Naive B cell (primary cell): ENCODE data around the gene FSCB. TPM values are rescaled to one million over a fixed set of nuclear protein-coding genes. Genes with fewer than 3 reads are reported as not detected.
"Not testable (repeated sequence)": the region's sequence is repeated elsewhere in the genome, so short reads cannot be mapped to it uniquely, and the experiment has no call there.

Source experiments
- ATAC-seq, 2 donors: fragments of 150-1000 bp; cut with Tn5 transposase; 2 replicates each; pipeline ENCODE4 v1.10.0; 2021; ENCODE audit warnings: low read depth in 2 of 2, mild to moderate bottlenecking in 2 of 2, moderate library complexity in 2 of 2
- DNase-seq: peaks from one replicate; pipeline ENCODE4 v3.0.0; 2022
- H3K27ac Mint-ChIP-seq, 6 donors: one replicate each; pipeline ENCODE4 v1.8.0; 2020 to 2022; ENCODE audit warnings: mild to moderate bottlenecking in 6 of 6, mixed read lengths in 6 of 6, moderate library complexity in 5 of 6, inconsistent platforms in 2 of 6
- H3K27me3 Mint-ChIP-seq, 3 donors: one replicate each; pipeline ENCODE4 v1.8.0; 2021 to 2022; ENCODE audit warnings: mixed read lengths in 3 of 3, mild to moderate bottlenecking in 1 of 3
- H3K36me3 Mint-ChIP-seq, 2 donors: one replicate each; pipeline ENCODE4 v1.8.0; 2020 to 2022; ENCODE audit warnings: mixed read lengths in 2 of 2, inconsistent platforms in 1 of 2, mild to moderate bottlenecking in 1 of 2
- H3K4me1 Mint-ChIP-seq, 3 donors: one replicate each; pipeline ENCODE4 v1.8.0; 2020 to 2022; ENCODE audit warnings: mixed read lengths in 3 of 3, inconsistent platforms in 1 of 3, mild to moderate bottlenecking in 1 of 3, moderate library complexity in 1 of 3
- H3K4me3 Mint-ChIP-seq, 8 donors: one replicate each; pipeline ENCODE4 v1.8.0; 2020 to 2022; ENCODE audit warnings: mild to moderate bottlenecking in 8 of 8, mixed read lengths in 8 of 8, moderate library complexity in 8 of 8, inconsistent platforms in 2 of 8
- H3K9me3 Mint-ChIP-seq, 7 donors: one replicate each; pipeline ENCODE4 v1.8.0; 2020 to 2022; ENCODE audit warnings: mixed read lengths in 7 of 7, mild to moderate bottlenecking in 5 of 7, inconsistent platforms in 2 of 7, moderate library complexity in 1 of 7
- polyA plus RNA-seq, 6 donors: library from polyadenylated mRNA; unstranded; fragments of 300-500 nt; fragmentation: Illumina TruSeq; gene quantifications; one replicate each; pipeline ENCODE4 v1.2.3, GENCODE V29; 2021; ENCODE audit warnings: low read depth in 6 of 6

FSCB gene
- polyA plus RNA-seq = not detected

GRCh38 chr14:44507183-44507582, at the start of gene FSCB:
Gene FSCB, minus strand, starts transcription at chr14:44507283. Its CDS starts 296 bp downstream, at chr14:44506987.
- Mint-ChIP-seq H3K36me3 (no peaks in the 10 kb centered on the region), H3K9me3 (peaks cover 0 to 21% (median 7%) of the 10 kb centered on the region in 7 donors), H3K27ac (no peak within 1 kb of the TSS), H3K27me3 (no peaks in the 10 kb centered on the region), H3K4me3 (no peak within 1 kb of the TSS), H3K4me1 (no peaks in the 10 kb centered on the region)
- ATAC-seq (no peak), DNase-seq (no peak)

- ATAC-seq (no peak), DNase-seq (no peak)
- Mint-ChIP-seq H3K27me3 (no peaks in the 10 kb centered on the region), H3K4me1 (no peaks in the 10 kb centered on the region), H3K36me3 (no peaks in the 10 kb centered on the region), H3K27ac (no peak overlapping the region), H3K9me3 (peaks cover 0 to 2% (median 0%) of the 10 kb centered on the region in 7 donors), H3K4me3 (no peak overlapping the region)
These were observed 24.6 kb upstream of the FSCB start for GRCh38 chr14:44531658-44532057.

- no peak for ATAC-seq
- H3K36me3 Mint-ChIP-seq = no peaks in the 10 kb centered on the region
- H3K27me3 Mint-ChIP-seq = no peaks in the 10 kb centered on the region
- H3K4me3 Mint-ChIP-seq = no peak overlapping the region
- DNase-seq = no peak
- H3K4me1 Mint-ChIP-seq = no peaks in the 10 kb centered on the region
- peaks cover 0 to 2% (median 0%) of the 10 kb centered on the region in 7 donors for H3K9me3 Mint-ChIP-seq
- no peak overlapping the region for H3K27ac Mint-ChIP-seq
These were observed 23.4 kb upstream of the FSCB start for GRCh38 chr14:44530475-44530874.

- no peak for ATAC-seq
- no peak for DNase-seq
- Mint-ChIP-seq H3K27ac (no peak overlapping the region), H3K4me3 (no peak overlapping the region), H3K4me1 (no peaks in the 10 kb centered on the region), H3K9me3 (peaks cover 0 to 2% (median 0%) of the 10 kb centered on the region in 7 donors), H3K27me3 (no peaks in the 10 kb centered on the region), H3K36me3 (no peaks in the 10 kb centered on the region)
These were observed 21.9 kb upstream of the FSCB start for GRCh38 chr14:44529026-44529425.

GRCh38 chr14:44528180-44528579, 21.1 kb upstream of the FSCB start:
- no peaks in the 10 kb centered on the region for H3K27me3 Mint-ChIP-seq

GRCh38 chr14:44525237-44525636, 18.2 kb upstream of the FSCB start:
- H3K27ac Mint-ChIP-seq = no peak overlapping the region
- no peaks in the 10 kb centered on the region for H3K36me3 Mint-ChIP-seq
- DNase-seq (no peak), ATAC-seq (no peak)
- H3K9me3 Mint-ChIP-seq = peaks cover 0 to 7% (median 5%) of the 10 kb centered on the region in 7 donors
- no peak overlapping the region for H3K4me3 Mint-ChIP-seq
- no peaks in the 10 kb centered on the region for H3K4me1 Mint-ChIP-seq
- H3K27me3 Mint-ChIP-seq = no peaks in the 10 kb centered on the region

More at GRCh38 chr14:44528180-44528579, 21.1 kb upstream of the FSCB start:
- ATAC-seq = no peak
- Mint-ChIP-seq H3K4me3 (no peak overlapping the region), H3K9me3 (no peaks in the 10 kb centered on the region), H3K27ac (no peak overlapping the region), H3K36me3 (no peaks in the 10 kb centered on the region), H3K4me1 (no peaks in the 10 kb centered on the region)
- DNase-seq = no peak

GRCh38 chr14:44515668-44516067, 8.6 kb upstream of the FSCB start:
- not testable (repeated sequence) for H3K27ac Mint-ChIP-seq, DNase-seq, H3K4me3 Mint-ChIP-seq, H3K36me3 Mint-ChIP-seq, H3K27me3 Mint-ChIP-seq, ATAC-seq, H3K4me1 Mint-ChIP-seq
- H3K9me3 Mint-ChIP-seq = peaks cover 6 to 28% (median 14%) of the 10 kb centered on the region in 7 donors

GRCh38 chr14:44508834-44509233, 1.8 kb upstream of the FSCB start:
- H3K4me1 Mint-ChIP-seq = no peaks in the 10 kb centered on the region
- no peak overlapping the region for H3K27ac Mint-ChIP-seq
- H3K9me3 Mint-ChIP-seq = peaks cover 0 to 22% (median 13%) of the 10 kb centered on the region in 7 donors
- no peaks in the 10 kb centered on the region for H3K36me3 Mint-ChIP-seq
- no peak overlapping the region for H3K4me3 Mint-ChIP-seq
- ATAC-seq (no peak), DNase-seq (no peak)
- H3K27me3 Mint-ChIP-seq = no peaks in the 10 kb centered on the region

GRCh38 chr14:44505588-44505987, 1.5 kb downstream of the FSCB start:
- no peaks in the 10 kb centered on the region for H3K36me3 Mint-ChIP-seq
- H3K27me3 Mint-ChIP-seq = no peaks in the 10 kb centered on the region
- DNase-seq (no peak), ATAC-seq (no peak)
- H3K27ac Mint-ChIP-seq = no peak overlapping the region
- H3K4me3 Mint-ChIP-seq = no peak overlapping the region
- H3K9me3 Mint-ChIP-seq = peaks cover 0 to 16% (median 5%) of the 10 kb centered on the region in 7 donors
- no peaks in the 10 kb centered on the region for H3K4me1 Mint-ChIP-seq

- H3K27ac Mint-ChIP-seq = no peak overlapping the region
- DNase-seq = no peak
- peaks cover 0 to 12% (median 5%) of the 10 kb centered on the region in 7 donors for H3K9me3 Mint-ChIP-seq
- no peaks in the 10 kb centered on the region for H3K27me3 Mint-ChIP-seq
- ATAC-seq = no peak
- H3K36me3 Mint-ChIP-seq = no peaks in the 10 kb centered on the region
- no peaks in the 10 kb centered on the region for H3K4me1 Mint-ChIP-seq
- no peak overlapping the region for H3K4me3 Mint-ChIP-seq
These were observed 9.9 kb downstream of the FSCB start for GRCh38 chr14:44497148-44497547.

- no peak for DNase-seq
- Mint-ChIP-seq H3K27ac (no peak overlapping the region), H3K27me3 (no peaks in the 10 kb centered on the region), H3K4me3 (no peak overlapping the region), H3K36me3 (no peaks in the 10 kb centered on the region), H3K4me1 (no peaks in the 10 kb centered on the region), H3K9me3 (peaks cover 0 to 16% (median 5%) of the 10 kb centered on the region in 7 donors)
- no peak for ATAC-seq
These were observed 12.9 kb downstream of the FSCB start for GRCh38 chr14:44494137-44494536.

GRCh38 chr14:44490966-44491365, 16.1 kb downstream of the FSCB start:
- ATAC-seq (no peak), DNase-seq (no peak)
- H3K4me1 Mint-ChIP-seq = no peaks in the 10 kb centered on the region
- no peak overlapping the region for H3K27ac Mint-ChIP-seq
- peaks cover 0 to 18% (median 9%) of the 10 kb centered on the region in 7 donors for H3K9me3 Mint-ChIP-seq
- H3K4me3 Mint-ChIP-seq = no peak overlapping the region
- H3K27me3 Mint-ChIP-seq = no peaks in the 10 kb centered on the region
- H3K36me3 Mint-ChIP-seq = no peaks in the 10 kb centered on the region

- H3K4me3 Mint-ChIP-seq = no peak overlapping the region
- H3K27me3 Mint-ChIP-seq = no peaks in the 10 kb centered on the region
- DNase-seq = no peak
- no peaks in the 10 kb centered on the region for H3K36me3 Mint-ChIP-seq
- ATAC-seq = no peak
- no peak overlapping the region for H3K27ac Mint-ChIP-seq
- H3K9me3 Mint-ChIP-seq = peaks cover 2 to 14% (median 8%) of the 10 kb centered on the region in 7 donors
- no peaks in the 10 kb centered on the region for H3K4me1 Mint-ChIP-seq
These were observed 29.1 kb downstream of the FSCB start for GRCh38 chr14:44477953-44478352.

GRCh38 chr14:44468771-44469170, 38.3 kb downstream of the FSCB start:
- no peak for ATAC-seq
- Mint-ChIP-seq H3K27me3 (no peaks in the 10 kb centered on the region), H3K4me1 (no peaks in the 10 kb centered on the region), H3K36me3 (no peaks in the 10 kb centered on the region), H3K9me3 (peaks cover 0 to 5% (median under 1%) of the 10 kb centered on the region in 7 donors), H3K27ac (no peak overlapping the region), H3K4me3 (no peak overlapping the region)
- no peak for DNase-seq
